Measurements from ENCODE around the gene PGBD5. TPM values are rescaled to one million over a fixed set of nuclear protein-coding genes. Genes with fewer than 3 reads are reported as not detected.

PGBD5 gene
- total RNA-seq, 2 donors from 2014 or later = 2.6 to 4.3 TPM

- no peaks in the 10 kb centered on the region for H3K9me3 ChIP-seq
- DNase-seq (no peak), ATAC-seq (no peak)
- WGBS, 2 donors = 84% methylated on average over 4 of the region's 4 CpGs
- TF ChIP-seq POLR2A (IDR thresholded peaks at IDR 0.05) (no peak), CTCF (IDR thresholded peaks at IDR 0.05) (no peak)
- H3K27me3 ChIP-seq = no peaks in the 10 kb centered on the region
- peaks cover 0 to 2% of the 10 kb centered on the region in 2 donors for H3K36me3 ChIP-seq (replicated peaks in 1 of 2; ENCODE audit: insufficient read depth in 1 of 2, low read depth in 2 of 2)
- no peak overlapping the region for H3K4me3 ChIP-seq
- no peak overlapping the region for H3K27ac ChIP-seq
- H3K4me1 ChIP-seq = peaks cover 6% of the 10 kb centered on the region
- intact Hi-C loops (cut with DNase I) = no loop called here
Observed at GRCh38 chr1:230354005-230354404, 72.1 kb downstream of the PGBD5 start.

- DNase-seq = no peak
- 92% methylated on average over 6 of the region's 6 CpGs for WGBS, 2 donors
- Histone ChIP-seq H3K9me3 (no peaks in the 10 kb centered on the region), H3K27ac (no peak overlapping the region), H3K27me3 (no peaks in the 10 kb centered on the region), H3K4me1 (peaks cover 21% of the 10 kb centered on the region), H3K4me3 (no peak overlapping the region), H3K36me3 (replicated peaks in 1 of 2; ENCODE audit: insufficient read depth in 1 of 2, low read depth in 2 of 2) (peaks cover 0 to 2% of the 10 kb centered on the region in 2 donors)
- TF ChIP-seq POLR2A (IDR thresholded peaks at IDR 0.05) (no peak), CTCF (IDR thresholded peaks at IDR 0.05) (no peak)
- intact Hi-C loops (cut with DNase I) = no loop called here
- ATAC-seq = no peak
Observed at GRCh38 chr1:230352537-230352936, 73.6 kb downstream of the PGBD5 start.

GRCh38 chr1:230351983-230352382 lies 74.1 kb downstream of the PGBD5 start:
- peaks cover 0 to 2% of the 10 kb centered on the region in 2 donors for H3K36me3 ChIP-seq (replicated peaks in 1 of 2; ENCODE audit: insufficient read depth in 1 of 2, low read depth in 2 of 2)
- TF ChIP-seq CTCF (IDR thresholded peaks at IDR 0.05) (no peak), POLR2A (IDR thresholded peaks at IDR 0.05) (no peak)
- no peaks in the 10 kb centered on the region for H3K9me3 ChIP-seq
- ATAC-seq (no peak), DNase-seq (no peak)
- H3K27me3 ChIP-seq = no peaks in the 10 kb centered on the region
- 75 to 78% methylated on average over 6 of the region's 6 CpGs for WGBS, 2 donors
- H3K4me1 ChIP-seq = peaks cover 26% of the 10 kb centered on the region
- no peak overlapping the region for H3K27ac ChIP-seq
- no peak overlapping the region for H3K4me3 ChIP-seq
- intact Hi-C loops (cut with DNase I) = no loop called here

GRCh38 chr1:230351514-230351913 lies 74.6 kb downstream of the PGBD5 start:
- no peak for TF ChIP-seq CTCF (IDR thresholded peaks at IDR 0.05)
- no peak for TF ChIP-seq POLR2A (IDR thresholded peaks at IDR 0.05)
- intact Hi-C loops (cut with DNase I) = no loop called here
- Histone ChIP-seq H3K9me3 (no peaks in the 10 kb centered on the region), H3K36me3 (replicated peaks in 1 of 2; ENCODE audit: insufficient read depth in 1 of 2, low read depth in 2 of 2) (peaks cover 0 to under 1% of the 10 kb centered on the region in 2 donors), H3K4me3 (no peak overlapping the region), H3K27ac (no peak overlapping the region), H3K4me1 (peaks cover 27% of the 10 kb centered on the region), H3K27me3 (no peaks in the 10 kb centered on the region)
- WGBS, 2 donors = 40 to 45% methylated on average over 2 of the region's 2 CpGs
- ATAC-seq = no peak
- no peak for DNase-seq

- 91 to 94% methylated on average over 12 to 13 of the region's 13 CpGs for WGBS, 2 donors
- H3K4me1 ChIP-seq = peaks cover 33% of the 10 kb centered on the region
- ATAC-seq = no peak
- TF ChIP-seq CTCF (IDR thresholded peaks at IDR 0.05) = no peak
- no peak for TF ChIP-seq POLR2A (IDR thresholded peaks at IDR 0.05)
- intact Hi-C loops (cut with DNase I) = no loop called here
- no peaks in the 10 kb centered on the region for H3K36me3 ChIP-seq (replicated peaks in 1 of 2; ENCODE audit: insufficient read depth in 1 of 2, low read depth in 2 of 2)
- H3K4me3 ChIP-seq = no peak overlapping the region
- DNase-seq = no peak
- H3K9me3 ChIP-seq = no peaks in the 10 kb centered on the region
- no peaks in the 10 kb centered on the region for H3K27me3 ChIP-seq
- H3K27ac ChIP-seq = no peak overlapping the region
Observed at GRCh38 chr1:230350208-230350921, 75.8 kb downstream of the PGBD5 start.
